ENCODE results near the gene SLC35E1. TPM values are rescaled to one million over a fixed set of nuclear protein-coding genes. Genes with fewer than 3 reads are reported as not detected.

SLC35E1 gene
- total and polyA plus RNA-seq, 2 of the 13 experiments (the other 11 are each of a cell fraction or from before 2014, with no cell fraction given): 21.2 to 46.5 TPM

DNA sequence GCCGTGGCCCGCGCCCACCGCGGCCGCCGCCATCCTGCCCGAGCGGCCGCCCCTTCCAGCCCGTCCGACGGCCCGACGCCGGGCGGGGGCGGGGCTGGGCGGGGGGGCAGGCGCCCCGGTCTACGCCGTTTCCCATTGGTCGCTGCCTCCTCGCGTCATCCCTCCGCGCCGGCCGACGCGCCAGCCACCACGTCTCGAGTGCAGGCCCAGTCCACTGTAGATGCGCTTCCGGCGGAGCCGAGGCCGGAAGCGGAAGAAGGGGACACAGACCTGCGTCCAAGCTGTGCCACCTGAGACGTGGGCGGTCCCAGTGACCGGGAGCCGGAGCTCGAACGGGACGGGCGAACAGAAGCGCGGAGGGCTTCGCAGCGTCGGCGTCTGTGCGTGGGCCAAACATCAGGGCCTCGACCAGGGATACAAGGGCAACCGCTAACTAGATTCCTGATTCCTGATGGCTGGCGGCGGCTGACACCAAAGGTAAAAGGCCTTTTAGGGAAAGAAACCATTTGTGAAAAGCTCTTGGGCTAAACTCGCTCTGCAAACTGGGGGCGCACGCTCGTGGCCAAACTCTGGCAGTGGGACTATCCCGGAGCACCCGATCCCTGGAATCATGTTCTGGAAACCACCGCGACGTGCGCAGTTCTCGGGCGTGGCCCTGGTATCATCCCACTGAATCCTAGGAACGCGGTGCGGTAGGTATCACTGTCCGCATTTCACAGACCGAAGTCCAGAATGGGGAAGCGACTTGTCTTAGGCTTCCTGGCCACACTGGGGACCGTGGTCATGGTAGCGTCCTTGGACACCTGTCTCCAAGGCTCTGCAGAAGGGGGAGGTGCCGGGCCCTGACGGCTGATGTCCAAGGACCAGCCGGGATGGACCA, at the start of gene SLC35E1 (continued):
- peak; percentile 21; the same call in 1 of the 2 replicates for TF ChIP-seq ZNF451 (CRISPR knock-in tag; IDR thresholded peaks at IDR 0.05)
- TF ChIP-seq RAD51 (IDR thresholded peaks at IDR 0.05; ENCODE audit: borderline replicate concordance): no peak
- TF ChIP-seq, protein P1, sequence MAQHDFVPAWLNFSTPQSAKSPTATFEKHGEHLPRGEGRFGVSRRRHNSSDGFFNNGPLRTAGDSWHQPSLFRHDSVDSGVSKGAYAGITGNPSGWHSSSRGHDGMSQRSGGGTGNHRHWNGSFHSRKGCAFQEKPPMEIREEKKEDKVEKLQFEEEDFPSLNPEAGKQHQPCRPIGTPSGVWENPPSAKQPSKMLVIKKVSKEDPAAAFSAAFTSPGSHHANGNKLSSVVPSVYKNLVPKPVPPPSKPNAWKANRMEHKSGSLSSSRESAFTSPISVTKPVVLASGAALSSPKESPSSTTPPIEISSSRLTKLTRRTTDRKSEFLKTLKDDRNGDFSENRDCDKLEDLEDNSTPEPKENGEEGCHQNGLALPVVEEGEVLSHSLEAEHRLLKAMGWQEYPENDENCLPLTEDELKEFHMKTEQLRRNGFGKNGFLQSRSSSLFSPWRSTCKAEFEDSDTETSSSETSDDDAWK (CRISPR knock-in tag; IDR thresholded peaks at IDR 0.05): no peak
- TF ChIP-seq RFX5 (IDR thresholded peaks at IDR 0.05; ENCODE audit: low read depth, low read length): peak; percentile 54
- no peak; the same call in 1 of the 2 replicates for TF ChIP-seq ZNF552 (CRISPR knock-in tag; IDR thresholded peaks at IDR 0.05; ENCODE audit: borderline replicate concordance)
- TF ChIP-seq ZNF17 (CRISPR knock-in tag; IDR thresholded peaks at IDR 0.05): no peak
- peak; percentile 44 for TF ChIP-seq TEAD3 (CRISPR knock-in tag; optimal IDR thresholded peaks at IDR 0.05; ENCODE audit: borderline replicate concordance)
- TF ChIP-seq, protein P2, sequence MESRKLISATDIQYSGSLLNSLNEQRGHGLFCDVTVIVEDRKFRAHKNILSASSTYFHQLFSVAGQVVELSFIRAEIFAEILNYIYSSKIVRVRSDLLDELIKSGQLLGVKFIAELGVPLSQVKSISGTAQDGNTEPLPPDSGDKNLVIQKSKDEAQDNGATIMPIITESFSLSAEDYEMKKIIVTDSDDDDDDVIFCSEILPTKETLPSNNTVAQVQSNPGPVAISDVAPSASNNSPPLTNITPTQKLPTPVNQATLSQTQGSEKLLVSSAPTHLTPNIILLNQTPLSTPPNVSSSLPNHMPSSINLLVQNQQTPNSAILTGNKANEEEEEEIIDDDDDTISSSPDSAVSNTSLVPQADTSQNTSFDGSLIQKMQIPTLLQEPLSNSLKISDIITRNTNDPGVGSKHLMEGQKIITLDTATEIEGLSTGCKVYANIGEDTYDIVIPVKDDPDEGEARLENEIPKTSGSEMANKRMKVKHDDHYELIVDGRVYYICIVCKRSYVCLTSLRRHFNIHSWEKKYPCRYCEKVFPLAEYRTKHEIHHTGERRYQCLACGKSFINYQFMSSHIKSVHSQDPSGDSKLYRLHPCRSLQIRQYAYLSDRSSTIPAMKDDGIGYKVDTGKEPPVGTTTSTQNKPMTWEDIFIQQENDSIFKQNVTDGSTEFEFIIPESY (CRISPR knock-in tag; IDR thresholded peaks at IDR 0.05): no peak
- TF ChIP-seq ZSCAN22 (CRISPR knock-in tag; IDR thresholded peaks at IDR 0.05): 0 out of 2 replicates have a peak, but pooled peaks have one; percentile 64
- peak; percentile 96 for TF ChIP-seq GABPB1 (CRISPR knock-in tag; IDR thresholded peaks at IDR 0.05)
- no peak for TF ChIP-seq ZMYM2 (CRISPR knock-in tag; IDR thresholded peaks at IDR 0.05)
- TF ChIP-seq LCORL (IDR thresholded peaks at IDR 0.05): no peak
- TF ChIP-seq LCORL (CRISPR knock-in tag; IDR thresholded peaks at IDR 0.05): no peak
- no peak for TF ChIP-seq MTF2 (CRISPR knock-in tag; IDR thresholded peaks at IDR 0.05; ENCODE audit: borderline replicate concordance)
- TF ChIP-seq MTA1 (CRISPR knock-in tag; IDR thresholded peaks at IDR 0.05; ENCODE audit: borderline replicate concordance): no peak
- TF ChIP-seq, protein P3, sequence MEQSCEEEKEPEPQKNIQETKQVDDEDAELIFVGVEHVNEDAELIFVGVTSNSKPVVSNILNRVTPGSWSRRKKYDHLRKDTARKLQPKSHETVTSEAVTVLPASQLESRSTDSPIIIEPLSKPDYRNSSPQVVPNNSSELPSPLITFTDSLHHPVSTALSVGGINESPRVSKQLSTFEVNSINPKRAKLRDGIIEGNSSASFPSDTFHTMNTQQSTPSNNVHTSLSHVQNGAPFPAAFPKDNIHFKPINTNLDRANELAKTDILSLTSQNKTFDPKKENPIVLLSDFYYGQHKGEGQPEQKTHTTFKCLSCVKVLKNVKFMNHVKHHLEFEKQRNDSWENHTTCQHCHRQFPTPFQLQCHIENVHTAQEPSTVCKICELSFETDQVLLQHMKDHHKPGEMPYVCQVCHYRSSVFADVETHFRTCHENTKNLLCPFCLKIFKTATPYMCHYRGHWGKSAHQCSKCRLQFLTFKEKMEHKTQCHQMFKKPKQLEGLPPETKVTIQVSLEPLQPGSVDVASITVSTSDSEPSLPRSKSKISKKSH (CRISPR knock-in tag; IDR thresholded peaks at IDR 0.05; ENCODE audit: borderline replicate concordance): no peak; the same call in 1 of the 2 replicates
- TF ChIP-seq, protein P4, sequence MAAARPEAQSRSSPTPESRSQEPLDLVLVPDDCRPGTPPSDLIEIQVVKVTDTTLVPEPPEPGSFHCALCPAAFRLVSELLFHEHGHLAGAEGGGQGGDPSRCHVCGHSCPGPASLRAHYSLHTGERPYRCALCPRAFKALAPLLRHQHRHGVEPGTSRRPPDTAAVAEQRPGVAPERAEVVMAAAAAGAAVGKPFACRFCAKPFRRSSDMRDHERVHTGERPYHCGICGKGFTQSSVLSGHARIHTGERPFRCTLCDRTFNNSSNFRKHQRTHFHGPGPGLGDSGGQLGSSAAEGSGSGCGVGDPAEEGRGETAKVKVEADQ (CRISPR knock-in tag; IDR thresholded peaks at IDR 0.05; ENCODE audit: borderline replicate concordance): peak; percentile 65; the same call in 1 of the 2 replicates
- no peak for TF ChIP-seq PHB2 (IDR thresholded peaks at IDR 0.05; ENCODE audit: partially characterized antibody)
- TF ChIP-seq, protein P5, sequence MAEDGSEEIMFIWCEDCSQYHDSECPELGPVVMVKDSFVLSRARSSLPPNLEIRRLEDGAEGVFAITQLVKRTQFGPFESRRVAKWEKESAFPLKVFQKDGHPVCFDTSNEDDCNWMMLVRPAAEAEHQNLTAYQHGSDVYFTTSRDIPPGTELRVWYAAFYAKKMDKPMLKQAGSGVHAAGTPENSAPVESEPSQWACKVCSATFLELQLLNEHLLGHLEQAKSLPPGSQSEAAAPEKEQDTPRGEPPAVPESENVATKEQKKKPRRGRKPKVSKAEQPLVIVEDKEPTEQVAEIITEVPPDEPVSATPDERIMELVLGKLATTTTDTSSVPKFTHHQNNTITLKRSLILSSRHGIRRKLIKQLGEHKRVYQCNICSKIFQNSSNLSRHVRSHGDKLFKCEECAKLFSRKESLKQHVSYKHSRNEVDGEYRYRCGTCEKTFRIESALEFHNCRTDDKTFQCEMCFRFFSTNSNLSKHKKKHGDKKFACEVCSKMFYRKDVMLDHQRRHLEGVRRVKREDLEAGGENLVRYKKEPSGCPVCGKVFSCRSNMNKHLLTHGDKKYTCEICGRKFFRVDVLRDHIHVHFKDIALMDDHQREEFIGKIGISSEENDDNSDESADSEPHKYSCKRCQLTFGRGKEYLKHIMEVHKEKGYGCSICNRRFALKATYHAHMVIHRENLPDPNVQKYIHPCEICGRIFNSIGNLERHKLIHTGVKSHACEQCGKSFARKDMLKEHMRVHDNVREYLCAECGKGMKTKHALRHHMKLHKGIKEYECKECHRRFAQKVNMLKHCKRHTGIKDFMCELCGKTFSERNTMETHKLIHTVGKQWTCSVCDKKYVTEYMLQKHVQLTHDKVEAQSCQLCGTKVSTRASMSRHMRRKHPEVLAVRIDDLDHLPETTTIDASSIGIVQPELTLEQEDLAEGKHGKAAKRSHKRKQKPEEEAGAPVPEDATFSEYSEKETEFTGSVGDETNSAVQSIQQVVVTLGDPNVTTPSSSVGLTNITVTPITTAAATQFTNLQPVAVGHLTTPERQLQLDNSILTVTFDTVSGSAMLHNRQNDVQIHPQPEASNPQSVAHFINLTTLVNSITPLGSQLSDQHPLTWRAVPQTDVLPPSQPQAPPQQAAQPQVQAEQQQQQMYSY (CRISPR knock-in tag; IDR thresholded peaks at IDR 0.05): peak; percentile 88
- TF ChIP-seq SCMH1 (CRISPR knock-in tag; IDR thresholded peaks at IDR 0.05; ENCODE audit: borderline replicate concordance): no peak

Data from HepG2 (cell line).